Suprapubic skin (tissue), 4 donors: ENCODE data around the gene GOLGB1. TPM values are rescaled to one million over a fixed set of nuclear protein-coding genes. Genes with fewer than 3 reads are reported as not detected.

Experiments used
- DNase-seq, 2 donors: peaks; one replicate each; pipeline ENCODE4 v3.0.0-alpha.2; 2019; ENCODE audit warnings: low spot score in 2 of 2
- H3K27ac ChIP-seq: fragments of 200-600 bp; sonication (generic); one replicate; pipeline ENCODE4 v1.5.1; 2019
- H3K27me3 ChIP-seq: fragments of 200-600 bp; sonication (generic); one replicate; pipeline ENCODE4 v1.5.1; 2019
- H3K36me3 ChIP-seq: fragments of 200-600 bp; sonication (generic); one replicate; pipeline ENCODE4 v1.5.1; 2019
- H3K4me1 ChIP-seq: fragments of 200-600 bp; sonication (generic); one replicate; pipeline ENCODE4 v1.5.1; 2019
- H3K4me3 ChIP-seq: fragments of 200-600 bp; sonication (generic); one replicate; pipeline ENCODE4 v1.5.1; 2019; ENCODE audit warnings: mild to moderate bottlenecking
- H3K9me3 ChIP-seq: fragments of 200-600 bp; sonication (generic); one replicate; pipeline ENCODE4 v1.5.1; 2019
- EP300 ChIP-seq: sonication (generic); formaldehyde crosslinking; IDR thresholded peaks from one replicate; pipeline ENCODE4 v1.6.1; 2017; ENCODE audit warnings: antibody characterized with exemption
- POLR2A ChIP-seq, 2 donors: fragments of 450-650 bp; IDR thresholded peaks; one replicate each; pipeline ENCODE4 v1.6.1; 2017; ENCODE audit warnings: antibody characterized with exemption in 2 of 2, mild to moderate bottlenecking in 2 of 2, moderate library complexity in 2 of 2
- POLR2AphosphoS5 ChIP-seq, 3 donors: sonication (generic); formaldehyde crosslinking; IDR thresholded peaks; one replicate each; pipeline ENCODE4 v1.6.1; 2017; ENCODE audit warnings: antibody characterized with exemption in 3 of 3
- WGBS: methylation state at CpG from one replicate; pipeline ENCODE4 v1.1.5; 2018; 5-methylcytosine and 5-hydroxymethylcytosine counted together
- total RNA-seq, 4 donors: library from RNA; depleted of rRNA; stranded (reverse); fragments of >200 nt; gene quantifications; one replicate each; pipeline ENCODE4 v1.1.0, GENCODE V29; 2016
- TF ChIP-seq, protein P1 (sequence below), 2 donors: fragments of 200-600 bp in 1 of 2; fragments of 450-650 bp in 1 of 2; sonication (generic) in 1 of 2; IDR thresholded peaks; one replicate each; pipeline ENCODE4 v1.5.1; 2016 to 2019; ENCODE audit warnings: antibody characterized with exemption in 2 of 2, mild to moderate bottlenecking in 1 of 2, moderate library complexity in 1 of 2

GOLGB1 gene
- total RNA-seq, 4 donors from 2014 or later = 39.3 to 98.4 (median 53.5) TPM

DNA sequence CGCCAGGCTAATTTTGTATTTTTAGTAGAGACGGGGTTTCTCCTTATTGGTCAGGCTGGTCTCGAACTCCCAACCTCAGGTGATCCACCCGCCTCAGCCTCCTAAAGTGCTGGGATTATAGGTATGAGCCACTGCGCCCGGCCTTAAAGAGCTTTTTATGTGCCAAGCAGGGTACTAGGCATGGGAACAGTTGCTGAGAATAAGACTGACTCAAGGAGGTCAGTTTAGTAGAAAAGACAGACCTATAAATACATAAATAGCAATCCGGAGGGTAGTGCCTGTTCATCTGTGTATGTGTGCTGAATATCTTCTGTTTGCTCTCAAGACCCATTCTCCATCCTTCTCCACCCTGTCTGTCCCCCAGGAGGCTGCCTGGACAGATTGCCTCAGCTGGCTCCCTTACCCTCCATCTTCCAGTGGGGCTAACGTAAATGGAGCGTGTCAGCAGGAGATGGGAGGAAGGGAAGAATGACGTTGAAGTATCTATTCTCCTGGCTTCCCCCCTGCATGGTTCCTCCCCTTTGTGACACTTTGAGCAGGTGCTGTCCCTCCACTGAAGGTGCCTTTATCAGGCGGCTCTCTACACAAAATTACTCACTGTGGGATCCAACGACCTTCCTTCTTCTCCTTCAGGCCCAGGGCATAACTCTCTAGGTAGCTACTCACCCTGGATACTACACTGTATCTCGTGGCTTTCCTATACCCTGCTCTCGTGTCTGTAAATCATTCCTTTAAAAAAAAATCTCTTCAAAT, 125.2 kb downstream of the GOLGB1 start:
- no peaks in the 10 kb centered on the region for H3K36me3 ChIP-seq
- no peak overlapping the region for H3K4me3 ChIP-seq
- no peak for DNase-seq
- H3K27me3 ChIP-seq = no peaks in the 10 kb centered on the region
- H3K4me1 ChIP-seq = no peaks in the 10 kb centered on the region
- 73% methylated on average over 14 of the region's 14 CpGs for WGBS
- H3K27ac ChIP-seq = no peak overlapping the region
- TF ChIP-seq EP300 (no peak), POLR2AphosphoS5 (IDR thresholded peaks at IDR 0.05) (no peak), POLR2A (IDR thresholded peaks at IDR 0.05) (no peak)
- TF ChIP-seq, protein P1, sequence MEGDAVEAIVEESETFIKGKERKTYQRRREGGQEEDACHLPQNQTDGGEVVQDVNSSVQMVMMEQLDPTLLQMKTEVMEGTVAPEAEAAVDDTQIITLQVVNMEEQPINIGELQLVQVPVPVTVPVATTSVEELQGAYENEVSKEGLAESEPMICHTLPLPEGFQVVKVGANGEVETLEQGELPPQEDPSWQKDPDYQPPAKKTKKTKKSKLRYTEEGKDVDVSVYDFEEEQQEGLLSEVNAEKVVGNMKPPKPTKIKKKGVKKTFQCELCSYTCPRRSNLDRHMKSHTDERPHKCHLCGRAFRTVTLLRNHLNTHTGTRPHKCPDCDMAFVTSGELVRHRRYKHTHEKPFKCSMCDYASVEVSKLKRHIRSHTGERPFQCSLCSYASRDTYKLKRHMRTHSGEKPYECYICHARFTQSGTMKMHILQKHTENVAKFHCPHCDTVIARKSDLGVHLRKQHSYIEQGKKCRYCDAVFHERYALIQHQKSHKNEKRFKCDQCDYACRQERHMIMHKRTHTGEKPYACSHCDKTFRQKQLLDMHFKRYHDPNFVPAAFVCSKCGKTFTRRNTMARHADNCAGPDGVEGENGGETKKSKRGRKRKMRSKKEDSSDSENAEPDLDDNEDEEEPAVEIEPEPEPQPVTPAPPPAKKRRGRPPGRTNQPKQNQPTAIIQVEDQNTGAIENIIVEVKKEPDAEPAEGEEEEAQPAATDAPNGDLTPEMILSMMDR (IDR thresholded peaks at IDR 0.05) = no peak
- H3K9me3 ChIP-seq = no peaks in the 10 kb centered on the region

DNA sequence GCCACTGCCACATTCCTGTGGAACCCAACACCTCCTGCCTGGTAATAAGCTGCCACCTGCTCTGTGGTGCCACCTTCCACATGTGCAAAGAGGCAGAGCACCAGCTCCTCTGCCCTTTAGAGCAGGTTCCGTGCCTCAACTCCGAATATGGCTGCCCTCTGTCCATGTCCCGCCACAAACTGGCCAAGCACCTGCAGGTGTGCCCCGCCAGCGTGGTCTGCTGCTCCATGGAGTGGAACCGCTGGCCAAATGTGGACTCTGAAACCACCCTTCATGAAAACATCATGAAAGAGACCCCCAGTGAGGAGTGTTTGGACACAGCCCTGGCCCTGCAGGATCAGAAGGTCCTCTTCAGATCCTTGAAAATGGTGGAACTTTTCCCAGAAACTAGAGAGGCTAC, 128.1 kb downstream of the GOLGB1 start:
- Histone ChIP-seq H3K4me1 (no peaks in the 10 kb centered on the region), H3K27ac (no peak overlapping the region), H3K4me3 (no peak overlapping the region), H3K27me3 (no peaks in the 10 kb centered on the region), H3K9me3 (no peaks in the 10 kb centered on the region), H3K36me3 (no peaks in the 10 kb centered on the region)
- WGBS = 91% methylated on average over 6 of the region's 6 CpGs
- DNase-seq = no peak
- TF ChIP-seq, protein P1 (IDR thresholded peaks at IDR 0.05) = no peak
- TF ChIP-seq POLR2A (IDR thresholded peaks at IDR 0.05) = no peak
- no peak for TF ChIP-seq POLR2AphosphoS5 (IDR thresholded peaks at IDR 0.05)
- no peak for TF ChIP-seq EP300

DNA sequence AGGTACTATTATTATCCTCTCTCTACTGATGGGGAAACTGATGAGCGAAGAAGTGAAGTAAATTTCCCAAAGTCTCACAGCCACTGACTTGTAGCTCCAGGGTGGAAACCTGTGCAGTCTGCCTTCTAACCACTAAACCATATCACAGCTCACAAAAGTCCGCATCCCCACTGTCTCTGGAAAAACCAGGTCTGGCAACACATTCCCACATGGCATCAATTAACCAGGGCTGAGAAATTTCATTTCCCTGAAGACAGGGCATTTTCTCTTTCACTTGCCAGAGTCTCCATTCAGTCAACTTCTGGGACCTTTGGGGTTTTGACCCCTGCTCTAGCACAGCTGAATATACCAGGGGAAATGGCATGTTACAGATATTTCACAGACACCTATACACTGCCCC, 129.8 kb downstream of the GOLGB1 start:
- no peaks in the 10 kb centered on the region for H3K27me3 ChIP-seq
- TF ChIP-seq POLR2A (IDR thresholded peaks at IDR 0.05) (no peak), EP300 (no peak), POLR2AphosphoS5 (IDR thresholded peaks at IDR 0.05) (no peak)
- TF ChIP-seq, protein P1 (IDR thresholded peaks at IDR 0.05) = no peak
- H3K36me3 ChIP-seq = no peaks in the 10 kb centered on the region
- 76% methylated on average over 2 of the region's 2 CpGs for WGBS
- no peaks in the 10 kb centered on the region for H3K4me1 ChIP-seq
- no peak overlapping the region for H3K27ac ChIP-seq
- H3K4me3 ChIP-seq = no peak overlapping the region
- DNase-seq = no peak
- H3K9me3 ChIP-seq = no peaks in the 10 kb centered on the region

Other genes with a start within 250 kb of the GOLGB1 start
- 1 to 10 TPM in 1 of 4 donors, under 1 TPM in 3; 0.76 to 2.4 (median 0.84) TPM for gene POLQ, start 203.8 kb downstream of the GOLGB1 start, total RNA-seq
- not detected for gene ARGFX, start 181.8 kb downstream of the GOLGB1 start, total RNA-seq
- under 1 TPM in 1 of 4 donors, not detected in 3; 0.11 TPM for gene FBXO40, start 156.4 kb downstream of the GOLGB1 start, total RNA-seq
- gene HCLS1, start 88.8 kb downstream of the GOLGB1 start, total RNA-seq = 10 to 100 TPM in 3 of 4 donors, 1 to 10 TPM in 1; 7.2 to 20.3 (median 11.8) TPM
- 10 to 100 TPM in 3 of 4 donors, 1 to 10 TPM in 1; 8.1 to 35.8 (median 15.0) TPM for gene IQCB1, start 85.3 kb upstream of the GOLGB1 start, total RNA-seq
- gene EAF2, start 85.5 kb upstream of the GOLGB1 start, total RNA-seq = 1 to 10 TPM; 1.3 to 5.8 (median 2.6) TPM
- gene SLC15A2, start 144.7 kb upstream of the GOLGB1 start, total RNA-seq = 1 to 10 TPM in 2 of 4 donors, under 1 TPM in 2; 0.76 to 2.3 (median 1.4) TPM